GM12878 (cell line): Measurements from ENCODE around the gene GFAP. TPM values are rescaled to one million over a fixed set of nuclear protein-coding genes. Genes with fewer than 3 reads are reported as not detected.

Experiments
- ASH2L ChIP-seq: fragments of 300-600, 200-600 bp; sonication (generic); IDR thresholded peaks from 2 replicates; pipeline ENCODE4 v1.6.1; 2017; ENCODE audit warnings: low read depth, mild to moderate bottlenecking, borderline replicate concordance
- E2F4 ChIP-seq: IDR thresholded peaks from 2 replicates; pipeline ENCODE4 v1.6.1; 2012; ENCODE audit warnings: low read depth, low read length, improper control_type of control experiment
- EP300 ChIP-seq, 2 experiments: fragments of 150-350 bp in 1 of 2; IDR thresholded peaks; 2 replicates each; pipeline ENCODE4 v1.6.1; 2011 to 2012; ENCODE audit warnings: low read depth in 2 of 2, low read length in 2 of 2, borderline replicate concordance in 1 of 2, improper control_type of control experiment in 1 of 2, inconsistent platforms in 1 of 2; ENCODE audit not compliant: control insufficient read depth in 1 of 2
- EZH2 ChIP-seq: IDR thresholded peaks from 2 replicates; pipeline ENCODE4 v1.6.1; 2012; ENCODE audit warnings: low read depth, mild to moderate bottlenecking, control low read depth, inconsistent platforms, low read length, borderline replicate concordance; ENCODE audit not compliant: control insufficient read depth
- IRF3 ChIP-seq: fragments of 450-650 bp; IDR thresholded peaks from 2 replicates; pipeline ENCODE4 v1.6.1; 2014; ENCODE audit warnings: mild to moderate bottlenecking
- POLR2AphosphoS5 ChIP-seq: IDR thresholded peaks from 2 replicates; pipeline ENCODE4 v1.6.1; 2011; ENCODE audit warnings: mild to moderate bottlenecking, low read length, inconsistent platforms
- REST ChIP-seq: IDR thresholded peaks from 2 replicates; pipeline ENCODE4 v1.6.1; 2012; ENCODE audit warnings: mild to moderate bottlenecking, low read depth, low read length
- ZBTB33 ChIP-seq: fragments of 450-650 bp; IDR thresholded peaks from 2 replicates; pipeline ENCODE4 v1.6.1; 2017; ENCODE audit warnings: mild to moderate bottlenecking
- polyA plus RNA-seq, 11 experiments: library from polyadenylated mRNA; depleted of rRNA in 4 of 11; unstranded in 6 of 11; stranded (reverse) in 5 of 11; fragments of >200 nt; fragmentation: Nextera tagmentation in 4 of 11; fragmentation: Illumina TruSeq in 1 of 11; extraction: Ambion mirVana in 4 of 11; extraction: Trizol in 1 of 11; gene quantifications; 1 replicate in 1 of 11; 2 replicates in 10 of 11; pipeline versions ENCODE4 v1.2.1 to v1.2.3, GENCODE V29; 2011 to 2016; ENCODE audit warnings: inconsistent platforms in 2 of 11, missing spikeins in 2 of 11, low read depth in 1 of 11
- total RNA-seq, 4 experiments: library from RNA; depleted of rRNA in 3 of 4; stranded (reverse); fragments of >200 nt in 3 of 4; fragmentation: Illumina TruSeq in 1 of 4; extraction: Trizol in 1 of 4; gene quantifications; 2 replicates each; pipeline versions ENCODE4 v1.2.1 to v1.2.3, GENCODE V29; 2013 to 2021

GFAP gene
- total and polyA plus RNA-seq, 10 of the 15 experiments (the other 5 are each of a cell fraction or from before 2014, with no cell fraction given) = 0.04 to 0.25 TPM; not detected in 8

- TF ChIP-seq E2F4 (no peak), ASH2L (no peak), ZBTB33 (no peak), REST (no peak), IRF3 (no peak), POLR2AphosphoS5 (no peak), EP300 (IDR thresholded peaks at IDR 0.05; ENCODE audit: borderline replicate concordance in 1 of 2, control insufficient read depth in 1 of 2, low read depth in 2 of 2, low read length in 2 of 2) (no peak), EZH2 (no peak)
These were observed 38.2 kb downstream of the GFAP start (continued) for GRCh38 chr17:44877121-44877520.
